AG20443 (cell line): ENCODE measurements around the gene TSPAN2.

ENCODE experiments used
- DNase-seq: peaks from one replicate; pipeline ENCODE4 v3.0.0; 2012; ENCODE audit warnings: low spot score, mixed read lengths

TSPAN2 gene

DNA sequence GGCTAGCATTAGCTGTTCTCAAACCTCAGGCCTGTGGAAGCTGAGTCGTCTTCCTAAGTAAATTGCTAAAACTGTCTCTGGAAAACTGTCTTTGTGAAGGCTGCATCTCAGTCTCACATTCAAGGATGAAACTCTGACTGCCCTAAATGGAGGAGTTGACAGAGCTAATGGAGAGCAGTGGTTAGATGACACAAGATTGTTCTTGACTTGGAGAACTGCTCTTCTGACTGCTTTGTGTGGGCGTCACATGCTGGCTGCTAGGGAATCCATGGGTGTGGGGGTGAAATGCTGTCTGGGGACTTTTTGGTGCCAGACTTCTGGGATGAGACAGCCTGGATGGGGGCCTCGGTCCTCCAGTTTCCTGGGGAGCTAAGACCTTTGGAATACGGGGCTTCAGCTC lies 24.5 kb upstream of the TSPAN2 start:
- DNase-seq = peak; percentile 44

- DNase-seq = peak; percentile 49
Measured at GRCh38 chr1:115112496-115113375, 23.4 kb upstream of the TSPAN2 start.

- peak; percentile 74 for DNase-seq
Measured at GRCh38 chr1:115107516-115108260, 18.4 kb upstream of the TSPAN2 start.

- DNase-seq = no peak
Measured at GRCh38 chr1:115105831-115106230, 16.5 kb upstream of the TSPAN2 start.

GRCh38 chr1:115099693-115100050 lies 10.4 kb upstream of the TSPAN2 start:
- DNase-seq = peak; percentile 65

- DNase-seq = peak; percentile 75
Measured at GRCh38 chr1:115098979-115099692, 9.8 kb upstream of the TSPAN2 start.

- no peak for DNase-seq
Measured at GRCh38 chr1:115092175-115092574, 2.9 kb upstream of the TSPAN2 start.

DNA sequence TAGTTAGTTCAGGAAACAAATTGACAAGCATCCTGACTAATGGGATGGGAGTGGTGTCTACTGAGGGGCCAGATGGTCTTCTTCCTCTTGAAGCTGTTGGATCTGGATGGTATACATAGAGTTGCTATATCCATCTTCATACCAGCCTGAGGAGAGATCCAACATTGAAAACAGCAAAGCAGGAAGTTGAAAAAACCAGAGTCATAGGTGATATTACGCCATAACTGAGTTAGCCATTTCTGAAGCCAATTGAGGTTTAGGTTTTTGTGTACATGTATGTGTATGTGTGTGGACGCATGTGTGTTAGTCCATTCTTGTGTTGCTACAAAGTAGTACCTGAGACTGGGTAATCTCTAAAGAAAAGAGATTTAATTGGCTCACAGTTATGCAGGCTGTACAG lies 2.3 kb upstream of the TSPAN2 start:
- DNase-seq = no peak

DNA sequence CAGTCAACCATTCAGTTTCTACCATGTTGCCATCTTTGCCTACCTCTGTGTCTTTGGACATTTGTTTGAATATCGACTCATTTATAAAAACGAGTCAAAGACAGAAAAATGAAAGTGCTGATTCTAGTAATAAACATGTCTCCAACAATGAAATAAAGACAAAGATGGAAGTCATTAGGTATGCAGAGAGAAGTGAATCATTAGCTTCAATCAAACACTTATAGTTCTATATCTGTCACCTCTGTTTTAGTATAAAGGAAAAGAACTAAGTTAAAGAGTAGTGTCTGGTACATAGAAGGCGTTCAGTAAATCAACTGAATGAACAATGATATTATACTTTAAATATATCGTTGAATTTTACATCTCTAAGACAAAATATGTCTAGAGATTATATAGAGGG lies 1.7 kb upstream of the TSPAN2 start:
- no peak for DNase-seq

DNA sequence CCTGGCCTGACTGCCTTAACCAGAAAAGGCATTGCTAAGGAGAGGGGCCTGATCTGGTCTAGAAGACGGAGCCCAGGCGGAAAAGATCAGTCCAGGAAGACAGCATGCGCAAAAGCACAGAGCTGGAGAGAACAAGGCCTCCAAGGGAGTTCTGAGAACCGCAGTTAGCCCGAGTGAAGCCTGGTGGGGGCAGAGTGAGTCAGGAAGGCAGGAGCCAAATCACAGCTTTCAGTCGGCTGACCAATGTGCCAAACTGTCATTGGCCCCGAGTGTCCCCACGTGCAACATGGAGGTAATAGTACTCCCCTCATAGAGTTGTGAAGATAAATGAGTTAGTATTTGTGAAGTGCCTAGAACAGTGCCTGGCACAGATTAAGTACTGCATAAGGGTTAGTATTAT lies 1.2 kb upstream of the TSPAN2 start:
- peak; percentile 71 for DNase-seq

DNA sequence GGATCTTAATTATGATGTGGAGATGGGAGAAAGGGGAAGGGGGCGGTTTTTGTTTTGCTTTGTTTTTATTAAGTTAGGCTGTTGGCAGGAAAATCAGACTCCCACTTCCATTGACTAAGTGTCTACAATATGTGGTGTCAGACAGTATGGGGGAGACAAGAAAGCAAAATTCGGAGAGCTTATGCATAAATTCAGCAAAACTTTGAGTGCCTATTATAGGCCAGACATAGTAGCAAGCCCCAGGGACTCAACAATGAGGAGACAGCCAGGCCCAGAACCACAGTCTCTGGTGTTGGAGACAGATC lies 835 bp upstream of the TSPAN2 start:
- DNase-seq = no peak

GRCh38 chr1:115088871-115089419 lies 358 bp downstream of the TSPAN2 start:
- no peak for DNase-seq

DNA sequence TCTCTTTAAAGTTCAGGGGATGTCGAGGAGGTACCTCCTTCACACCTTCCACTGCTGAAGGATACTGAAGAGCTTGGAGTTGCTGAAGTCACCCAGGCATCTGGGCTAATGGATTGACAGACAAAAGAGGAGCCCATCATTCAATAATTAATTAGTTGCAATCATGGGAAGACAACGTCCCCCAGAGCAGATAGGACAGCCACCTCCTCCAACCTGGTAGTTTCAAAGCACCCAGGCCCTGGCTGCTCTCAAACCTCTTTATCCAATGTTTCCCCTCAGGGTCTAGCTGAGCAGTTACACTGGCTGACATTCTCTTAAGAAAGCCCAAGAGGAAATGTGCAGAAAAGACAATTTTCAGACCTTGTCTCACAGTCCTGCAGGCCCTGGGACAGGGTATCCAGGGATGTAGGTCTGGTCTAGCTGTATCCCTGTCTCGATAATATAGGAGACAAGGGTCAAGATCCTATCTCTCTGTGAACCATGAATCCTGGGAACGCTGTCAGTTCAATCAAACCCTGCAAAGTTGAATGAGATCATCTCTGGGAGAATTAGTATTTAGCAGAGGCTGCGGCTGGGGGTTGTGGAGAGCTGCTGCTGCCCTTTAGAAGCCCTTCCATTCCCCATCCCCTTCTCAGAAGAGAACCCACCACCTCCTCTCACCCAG lies 1.1 kb downstream of the TSPAN2 start:
- DNase-seq = no peak

GRCh38 chr1:115086176-115086830 lies 3.0 kb downstream of the TSPAN2 start:
- DNase-seq = no peak

DNA sequence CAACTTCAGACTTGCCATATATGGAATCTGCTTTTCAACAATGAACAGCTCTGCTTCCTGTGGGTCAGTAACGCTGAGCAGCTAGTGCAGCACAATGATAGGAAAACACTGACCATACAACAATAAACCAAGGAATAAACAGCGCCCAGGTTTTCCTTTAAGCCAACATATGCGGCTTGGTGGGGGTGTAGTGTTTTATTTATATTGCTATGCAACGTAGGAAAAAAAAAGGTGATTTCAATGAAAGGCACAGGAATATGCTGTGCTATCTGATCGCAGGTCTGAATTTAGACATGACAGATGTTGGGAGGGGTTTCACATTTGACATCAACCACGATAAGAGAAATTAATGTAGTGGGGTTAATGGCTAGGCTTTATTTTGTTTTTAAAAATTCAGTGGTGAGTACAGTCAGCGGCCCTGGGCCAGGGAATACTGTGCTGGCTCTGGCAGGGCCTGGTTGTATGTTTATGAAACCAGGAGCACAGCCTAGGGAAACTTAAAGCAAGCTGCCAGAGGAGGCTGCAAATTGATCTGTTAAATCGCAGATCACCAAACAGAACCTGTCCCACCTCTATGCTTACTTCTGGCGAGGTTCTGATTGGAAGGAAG lies 4.3 kb downstream of the TSPAN2 start:
- DNase-seq = no peak

GRCh38 chr1:115082949-115083348 lies 6.4 kb downstream of the TSPAN2 start:
- no peak for DNase-seq

- DNase-seq = no peak
Measured at GRCh38 chr1:115078708-115079107, 10.6 kb downstream of the TSPAN2 start.

DNA sequence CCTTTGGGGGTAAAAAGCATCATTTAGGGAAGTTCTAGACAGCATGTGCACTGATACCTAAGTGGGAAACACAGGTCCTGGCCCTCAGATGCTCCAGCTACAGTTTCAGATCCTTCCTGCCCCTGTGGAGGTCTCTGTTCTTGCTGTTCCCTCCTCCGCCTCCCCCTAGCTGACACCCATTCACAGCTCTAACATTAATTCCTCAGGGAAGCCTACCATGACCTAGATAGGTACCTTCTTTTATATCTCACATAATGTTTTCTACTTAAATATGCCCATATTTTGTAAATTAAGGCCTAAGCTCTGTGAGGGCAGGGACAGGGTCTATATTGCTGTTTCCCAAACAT lies 11.3 kb downstream of the TSPAN2 start:
- DNase-seq = no peak

DNA sequence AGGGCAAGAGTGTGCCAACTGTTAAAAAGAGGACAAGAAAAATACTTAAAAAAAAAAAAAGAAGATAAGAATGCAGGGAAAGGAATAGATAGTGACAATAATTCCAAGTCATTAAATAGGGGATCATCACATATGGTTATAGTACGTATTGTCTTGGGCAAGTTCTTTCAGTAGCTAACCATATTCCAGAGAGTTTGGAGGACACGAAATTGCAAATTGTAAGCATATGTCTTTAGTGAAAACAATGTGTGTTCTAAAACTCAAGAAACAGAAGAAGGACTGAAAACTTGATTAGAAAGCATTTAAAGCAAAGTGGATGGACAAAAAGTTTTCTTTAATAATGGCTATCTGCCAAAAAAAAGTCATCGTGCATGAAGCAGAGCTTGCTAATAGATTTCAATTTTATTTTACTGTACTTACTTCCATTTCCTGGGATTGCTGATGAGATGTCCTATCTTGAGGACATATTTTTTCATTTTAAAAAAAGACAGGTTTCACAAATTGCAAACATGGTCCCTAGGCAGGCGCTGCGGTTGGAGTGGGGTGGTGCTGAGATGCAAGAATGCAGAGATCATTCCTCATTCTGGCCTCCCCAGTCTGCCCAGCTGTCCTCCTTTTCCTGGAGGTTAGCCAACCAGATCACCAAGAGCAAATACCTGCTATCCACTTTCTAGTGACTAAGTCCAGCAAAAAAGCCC lies 11.9 kb downstream of the TSPAN2 start:
- DNase-seq = peak; percentile 63

GRCh38 chr1:115076384-115076915 lies 12.9 kb downstream of the TSPAN2 start:
- peak; percentile 49 for DNase-seq
